Spleen (tissue), 7 donors: ENCODE results near the gene ZNF230.

Experiments used
- POLR2A ChIP-seq, 3 donors: fragments of 450-650 bp; IDR thresholded peaks; one replicate each; pipeline ENCODE4 v1.5.1; 2017; ENCODE audit warnings: antibody characterized with exemption in 3 of 3, mild to moderate bottlenecking in 1 of 3
- TF ChIP-seq, protein P1 (sequence below), 11 experiments: fragments of 200-600 bp in 7 of 11; fragments of 450-650 bp in 4 of 11; sonication (generic) in 4 of 11; IDR thresholded peaks in 8 of 11; conservative IDR thresholded peaks in 3 of 11; 1 replicate in 7 of 11; 2 replicates in 4 of 11; pipeline versions ENCODE4 v1.4.0 to v1.8.0; 2016 to 2021; ENCODE audit warnings: antibody characterized with exemption in 11 of 11, inconsistent platforms in 4 of 11, mild to moderate bottlenecking in 1 of 11
- donor health status: DM: no; HTN: no; CAD: no; lungs with moderate emphysema.
- donor health status: DM: no; HTN: no; CAD: no.
- donor health status: DM: no; HTN: no; CAD: no.

DNA sequence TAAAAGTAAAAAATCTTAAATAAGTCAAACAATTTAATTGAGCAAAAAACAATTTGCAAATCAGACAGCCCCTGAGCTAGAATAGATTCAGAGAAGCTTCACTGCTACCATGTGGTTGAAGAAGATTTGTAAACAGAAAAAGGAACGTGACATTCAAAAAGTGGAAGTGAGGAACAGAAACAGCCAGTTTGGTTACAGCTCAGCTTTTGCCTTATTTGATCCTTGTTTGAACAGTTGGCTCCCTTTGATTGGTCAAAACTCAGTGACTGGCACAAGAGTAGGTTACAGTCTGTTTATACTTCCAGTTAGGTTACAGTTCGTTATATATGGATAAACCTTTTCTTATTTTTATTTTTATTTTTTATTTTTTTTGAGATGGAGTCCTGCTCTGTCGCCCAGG lies 45.9 kb upstream of the ZNF230 start:
- TF ChIP-seq, protein P1, sequence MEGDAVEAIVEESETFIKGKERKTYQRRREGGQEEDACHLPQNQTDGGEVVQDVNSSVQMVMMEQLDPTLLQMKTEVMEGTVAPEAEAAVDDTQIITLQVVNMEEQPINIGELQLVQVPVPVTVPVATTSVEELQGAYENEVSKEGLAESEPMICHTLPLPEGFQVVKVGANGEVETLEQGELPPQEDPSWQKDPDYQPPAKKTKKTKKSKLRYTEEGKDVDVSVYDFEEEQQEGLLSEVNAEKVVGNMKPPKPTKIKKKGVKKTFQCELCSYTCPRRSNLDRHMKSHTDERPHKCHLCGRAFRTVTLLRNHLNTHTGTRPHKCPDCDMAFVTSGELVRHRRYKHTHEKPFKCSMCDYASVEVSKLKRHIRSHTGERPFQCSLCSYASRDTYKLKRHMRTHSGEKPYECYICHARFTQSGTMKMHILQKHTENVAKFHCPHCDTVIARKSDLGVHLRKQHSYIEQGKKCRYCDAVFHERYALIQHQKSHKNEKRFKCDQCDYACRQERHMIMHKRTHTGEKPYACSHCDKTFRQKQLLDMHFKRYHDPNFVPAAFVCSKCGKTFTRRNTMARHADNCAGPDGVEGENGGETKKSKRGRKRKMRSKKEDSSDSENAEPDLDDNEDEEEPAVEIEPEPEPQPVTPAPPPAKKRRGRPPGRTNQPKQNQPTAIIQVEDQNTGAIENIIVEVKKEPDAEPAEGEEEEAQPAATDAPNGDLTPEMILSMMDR (IDR thresholded peaks at IDR 0.05 in 8 of 11, conservative IDR thresholded peaks at IDR 0.05 in 3 of 11), result no peak
- TF ChIP-seq POLR2A (IDR thresholded peaks at IDR 0.05), result no peak
